AG09309 (cell line): ENCODE measurements around the gene TRRAP.

ENCODE experiments used
- DNase-seq: peaks from one replicate; pipeline ENCODE4 v3.0.0-alpha.2; 2010; ENCODE audit warnings: low read depth
- H3K4me3 ChIP-seq: 2 replicates; pipeline ENCODE4 v1.5.1; 2011; ENCODE audit warnings: mild to moderate bottlenecking, low read depth, low read length, moderate library complexity; ENCODE audit not compliant: control insufficient read depth
- CTCF ChIP-seq: IDR thresholded peaks from 2 replicates; pipeline ENCODE4 v1.5.1; 2011; ENCODE audit warnings: mild to moderate bottlenecking, low read depth, low read length, inconsistent platforms; ENCODE audit not compliant: insufficient read depth, control insufficient read depth; ENCODE audit errors: missing control alignments

TRRAP gene

GRCh38 chr7:99027241-99027640 lies 148.9 kb downstream of the TRRAP start:
- DNase-seq, result no peak
- H3K4me3 ChIP-seq, result no peak overlapping the region
- TF ChIP-seq CTCF, result no peak

- no peak for DNase-seq
- no peak for TF ChIP-seq CTCF
- no peak overlapping the region for H3K4me3 ChIP-seq
Measured at GRCh38 chr7:99027841-99028240, 149.5 kb downstream of the TRRAP start.

GRCh38 chr7:99028261-99028973 lies 150.1 kb downstream of the TRRAP start:
- no peak for DNase-seq
- TF ChIP-seq CTCF, result no peak

GRCh38 chr7:99029466-99030435 lies 151.4 kb downstream of the TRRAP start:
- no peak overlapping the region for H3K4me3 ChIP-seq
- DNase-seq, result no peak
- no peak for TF ChIP-seq CTCF

More at GRCh38 chr7:99028261-99028973, 150.1 kb downstream of the TRRAP start:
- H3K4me3 ChIP-seq, result no peak overlapping the region

- no peak overlapping the region for H3K4me3 ChIP-seq
- no peak for DNase-seq
- no peak for TF ChIP-seq CTCF
Measured at GRCh38 chr7:99030457-99030856, 152.1 kb downstream of the TRRAP start.

GRCh38 chr7:99030951-99031350 lies 152.6 kb downstream of the TRRAP start:
- DNase-seq, result no peak
- H3K4me3 ChIP-seq, result no peak overlapping the region
- no peak for TF ChIP-seq CTCF
